Measurements from ENCODE around the gene CTSA.

DNA sequence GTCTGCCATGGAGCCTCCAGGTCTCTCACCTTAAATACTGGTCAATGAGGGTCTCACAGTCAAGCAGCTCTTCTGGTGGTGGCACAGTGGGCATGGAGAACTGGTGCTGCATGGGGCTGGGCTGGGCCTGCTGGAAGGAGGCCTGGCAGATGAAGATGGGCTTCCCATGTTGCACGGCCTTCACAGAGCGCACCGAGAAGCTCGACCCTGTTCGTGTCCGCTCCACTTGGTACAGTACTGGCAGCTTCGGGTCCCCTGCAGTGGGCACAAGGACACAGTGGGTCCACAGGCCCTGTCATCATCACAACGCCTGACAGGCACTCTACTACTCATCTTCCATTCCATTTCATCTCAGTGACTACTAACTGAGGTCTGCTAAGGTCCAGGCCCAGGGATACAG lies 42.7 kb upstream of the CTSA start:
- TF ChIP-seq, protein P1, sequence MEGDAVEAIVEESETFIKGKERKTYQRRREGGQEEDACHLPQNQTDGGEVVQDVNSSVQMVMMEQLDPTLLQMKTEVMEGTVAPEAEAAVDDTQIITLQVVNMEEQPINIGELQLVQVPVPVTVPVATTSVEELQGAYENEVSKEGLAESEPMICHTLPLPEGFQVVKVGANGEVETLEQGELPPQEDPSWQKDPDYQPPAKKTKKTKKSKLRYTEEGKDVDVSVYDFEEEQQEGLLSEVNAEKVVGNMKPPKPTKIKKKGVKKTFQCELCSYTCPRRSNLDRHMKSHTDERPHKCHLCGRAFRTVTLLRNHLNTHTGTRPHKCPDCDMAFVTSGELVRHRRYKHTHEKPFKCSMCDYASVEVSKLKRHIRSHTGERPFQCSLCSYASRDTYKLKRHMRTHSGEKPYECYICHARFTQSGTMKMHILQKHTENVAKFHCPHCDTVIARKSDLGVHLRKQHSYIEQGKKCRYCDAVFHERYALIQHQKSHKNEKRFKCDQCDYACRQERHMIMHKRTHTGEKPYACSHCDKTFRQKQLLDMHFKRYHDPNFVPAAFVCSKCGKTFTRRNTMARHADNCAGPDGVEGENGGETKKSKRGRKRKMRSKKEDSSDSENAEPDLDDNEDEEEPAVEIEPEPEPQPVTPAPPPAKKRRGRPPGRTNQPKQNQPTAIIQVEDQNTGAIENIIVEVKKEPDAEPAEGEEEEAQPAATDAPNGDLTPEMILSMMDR (IDR thresholded peaks at IDR 0.05): no peak
- TF ChIP-seq EZH2phosphoT487 (IDR thresholded peaks at IDR 0.05) (no peak), EZH2 (IDR thresholded peaks at IDR 0.05) (no peak)

All from neural progenitor cell (in vitro differentiated cells).